OCI-LY7 (cell line): ENCODE data around the gene NFYB. TPM values are rescaled to one million over a fixed set of nuclear protein-coding genes. Genes with fewer than 3 reads are reported as not detected.

Experiments used
- BruUV-seq: library from RNA; stranded (reverse); fragments of 400-500 nt; replicated peaks from 2 replicates; lab custom pipeline; 2021; lab: Mats Ljungman, UMichigan
- CTCF ChIA-PET: fragments of 300-600 bp; sonication (Branson Sonifier 250); formaldehyde crosslinking; loops from one replicate; lab custom pipeline; 2022; ENCODE audit warnings: antibody characterized with exemption; ENCODE audit not compliant: unreplicated experiment; lab: Charles Lee
- POLR2A ChIA-PET: fragments of 300-600 bp; sonication (Branson Sonifier 250); formaldehyde crosslinking; loops from one replicate; lab custom pipeline; 2022; ENCODE audit warnings: antibody characterized with exemption; lab: Charles Lee
- DNase-seq: peaks from one replicate; pipeline ENCODE4 v3.0.0-alpha.2; 2015; ENCODE audit warnings: low spot score
- H2AFZ ChIP-seq: fragments of 200-600 bp; sonication (generic), shearing (Covaris generic); 2 replicates; pipeline ENCODE4 v1.6.1; 2014; ENCODE audit warnings: mild to moderate bottlenecking, antibody characterized with exemption, low read length, moderate library complexity
- H3K27ac ChIP-seq: fragments of 200-600 bp; sonication (generic); 2 replicates; pipeline ENCODE4 v1.5.1; 2014; ENCODE audit warnings: mixed run types, low read depth, mild to moderate bottlenecking, moderate library complexity, low read length, inconsistent platforms; ENCODE audit not compliant: poor library complexity, severe bottlenecking
- H3K36me3 ChIP-seq: fragments of 200-600 bp; sonication (generic); 2 replicates; pipeline ENCODE4 v1.6.1; 2014; ENCODE audit warnings: mild to moderate bottlenecking, antibody characterized with exemption, low read length, moderate library complexity, mixed read lengths; ENCODE audit not compliant: insufficient read depth
- H3K4me1 ChIP-seq: fragments of 200-600 bp; sonication (generic); 2 replicates; pipeline ENCODE4 v1.5.1; 2014; ENCODE audit warnings: mild to moderate bottlenecking, low read length; ENCODE audit not compliant: insufficient read depth, poor library complexity, severe bottlenecking
- H3K4me2 ChIP-seq: fragments of 200-600 bp; sonication (generic); 2 replicates; pipeline ENCODE4 v1.6.1; 2014; ENCODE audit warnings: mild to moderate bottlenecking, low read length
- H3K4me3 ChIP-seq: fragments of 200-600 bp; sonication (generic); 2 replicates; pipeline ENCODE4 v1.5.1; 2014; ENCODE audit warnings: mild to moderate bottlenecking, low read depth, low read length; ENCODE audit not compliant: poor library complexity, severe bottlenecking
- H3K79me2 ChIP-seq: fragments of 200-600 bp; sonication (generic); 2 replicates; pipeline ENCODE4 v1.6.1; 2016; ENCODE audit warnings: low read depth, mild to moderate bottlenecking, low read length, moderate library complexity, mixed read lengths; ENCODE audit not compliant: insufficient read depth
- H3K9me2 ChIP-seq: fragments of 200-600 bp; sonication (generic); 2 replicates; pipeline ENCODE4 v1.6.1; 2016; ENCODE audit warnings: mild to moderate bottlenecking, low read length, mixed read lengths; ENCODE audit not compliant: insufficient read depth
- H3K9me3 ChIP-seq: fragments of 200-600 bp; sonication (generic); 2 replicates; pipeline ENCODE4 v1.6.1; 2014; ENCODE audit warnings: mild to moderate bottlenecking, mixed run types, low read length, mixed read lengths
- H4K20me1 ChIP-seq: fragments of 200-600 bp; sonication (generic); 2 replicates; pipeline ENCODE4 v1.6.1; 2014; ENCODE audit warnings: mild to moderate bottlenecking, antibody characterized with exemption, low read length, moderate library complexity, mixed read lengths; ENCODE audit not compliant: insufficient read depth
- EZH2phosphoT487 ChIP-seq: fragments of 200-600 bp; sonication (generic); IDR thresholded peaks from 2 replicates; pipeline ENCODE4 v1.6.1; 2018; ENCODE audit warnings: low read depth, borderline replicate concordance, mild to moderate bottlenecking, mixed run types, antibody characterized with exemption, low read length, moderate library complexity, mixed read lengths
- intact Hi-C: fragments of 100-400 bp; cut with micrococcal nuclease; formaldehyde crosslinking; loops from one replicate; pipeline ENCODE4 v1.10.0; 2022; ENCODE audit not compliant: unreplicated experiment
- total RNA-seq, 2 experiments: library from RNA; depleted of rRNA in 1 of 2; stranded (reverse); fragments of >200 nt in 1 of 2; shearing (Covaris generic) in 1 of 2; gene quantifications; 2 replicates each; pipeline ENCODE4 v1.2.3, GENCODE V29; 2014 to 2022
- TF ChIP-seq, protein P1 (sequence below): fragments of 200-600 bp; sonication (generic); conservative IDR thresholded peaks from 2 replicates; pipeline ENCODE4 v1.5.1; 2014; ENCODE audit warnings: mild to moderate bottlenecking, antibody characterized with exemption, low read length, moderate library complexity, mixed read lengths

Gene NFYB
- total RNA-seq, 2 experiments from 2014 or later: 21.6 to 38.5 TPM

GRCh38 chr12:104109446-104110271, 28.4 kb downstream of the NFYB start:
- H3K36me3 ChIP-seq: peaks cover 4% of the 10 kb centered on the region; the same call in 1 of the 2 replicates
- no peaks in the 10 kb centered on the region for H4K20me1 ChIP-seq
- no peak overlapping the region for H3K4me3 ChIP-seq
- no peak for DNase-seq
- no peaks in the 10 kb centered on the region for H3K9me3 ChIP-seq
- TF ChIP-seq EZH2phosphoT487: no peak
- TF ChIP-seq, protein P1, sequence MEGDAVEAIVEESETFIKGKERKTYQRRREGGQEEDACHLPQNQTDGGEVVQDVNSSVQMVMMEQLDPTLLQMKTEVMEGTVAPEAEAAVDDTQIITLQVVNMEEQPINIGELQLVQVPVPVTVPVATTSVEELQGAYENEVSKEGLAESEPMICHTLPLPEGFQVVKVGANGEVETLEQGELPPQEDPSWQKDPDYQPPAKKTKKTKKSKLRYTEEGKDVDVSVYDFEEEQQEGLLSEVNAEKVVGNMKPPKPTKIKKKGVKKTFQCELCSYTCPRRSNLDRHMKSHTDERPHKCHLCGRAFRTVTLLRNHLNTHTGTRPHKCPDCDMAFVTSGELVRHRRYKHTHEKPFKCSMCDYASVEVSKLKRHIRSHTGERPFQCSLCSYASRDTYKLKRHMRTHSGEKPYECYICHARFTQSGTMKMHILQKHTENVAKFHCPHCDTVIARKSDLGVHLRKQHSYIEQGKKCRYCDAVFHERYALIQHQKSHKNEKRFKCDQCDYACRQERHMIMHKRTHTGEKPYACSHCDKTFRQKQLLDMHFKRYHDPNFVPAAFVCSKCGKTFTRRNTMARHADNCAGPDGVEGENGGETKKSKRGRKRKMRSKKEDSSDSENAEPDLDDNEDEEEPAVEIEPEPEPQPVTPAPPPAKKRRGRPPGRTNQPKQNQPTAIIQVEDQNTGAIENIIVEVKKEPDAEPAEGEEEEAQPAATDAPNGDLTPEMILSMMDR: peak; percentile 52; the same call in 1 of the 2 replicates
- intact Hi-C loops: loop anchor here (1.0 to 2.0 kb wide), 4 partner anchors 45 to 231 kb away; partner anchors contain the start of gene HCFC2
- no peak overlapping the region for H3K4me2 ChIP-seq
- no peak overlapping the region for H3K27ac ChIP-seq
- CTCF ChIA-PET: interaction anchor here (0.6 to 1.9 kb wide), 7 partner anchors 9 to 226 kb away, joined by 3 to 10 read pairs (median 3); partner anchors contain the start of gene HCFC2
- BruUV-seq: no TSS peak
- POLR2A ChIA-PET: interaction anchor here (0.8 to 1.8 kb wide), 9 partner anchors 10 to 144 kb away, joined by 3 to 6 read pairs (median 4); partner anchors contain the start of genes HCFC2 and TDG
- H3K9me2 ChIP-seq: no peaks in the 10 kb centered on the region
- no peak overlapping the region for H2AFZ ChIP-seq
- no peaks in the 10 kb centered on the region for H3K79me2 ChIP-seq
- H3K4me1 ChIP-seq: no peaks in the 10 kb centered on the region

DNA sequence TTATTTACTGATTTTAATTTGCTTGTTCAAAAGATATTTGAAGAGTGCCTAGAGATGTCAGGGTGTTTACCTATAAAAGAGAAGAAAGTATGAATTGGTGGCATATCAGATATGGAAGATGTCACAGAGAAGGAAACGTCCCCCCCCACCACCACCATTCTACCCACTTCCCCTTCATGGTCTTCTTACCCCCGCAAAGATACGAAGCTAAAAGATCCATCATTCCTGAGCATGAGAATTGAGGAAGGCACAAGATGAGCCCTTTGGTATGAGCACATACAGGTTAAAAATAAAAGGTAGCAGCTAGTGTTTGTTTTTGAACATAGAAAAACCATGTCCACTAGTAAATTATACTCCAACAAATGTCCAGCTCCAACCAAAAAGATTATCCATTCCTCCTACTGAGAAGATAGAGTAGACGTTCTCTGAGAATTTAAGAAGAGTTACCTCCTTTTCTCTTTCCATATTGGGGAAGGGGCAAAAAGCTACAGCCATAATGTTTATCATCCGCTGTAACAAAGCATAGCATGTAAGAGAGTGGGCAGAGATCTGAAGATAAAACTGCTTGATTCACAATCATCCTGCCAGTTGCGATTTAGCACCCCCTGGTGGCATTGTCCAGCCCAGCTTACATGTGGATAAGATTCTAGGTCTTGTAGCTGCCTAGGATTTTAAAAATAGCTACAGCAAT, 29.1 kb downstream of the NFYB start:
- Histone ChIP-seq H3K79me2 (no peaks in the 10 kb centered on the region), H3K4me1 (no peaks in the 10 kb centered on the region), H3K36me3 (no peaks in the 10 kb centered on the region), H2AFZ (no peak overlapping the region), H4K20me1 (no peaks in the 10 kb centered on the region), H3K9me2 (no peaks in the 10 kb centered on the region), H3K27ac (no peak overlapping the region), H3K9me3 (no peaks in the 10 kb centered on the region), H3K4me2 (no peak overlapping the region), H3K4me3 (no peak overlapping the region)
- TF ChIP-seq EZH2phosphoT487: no peak
- TF ChIP-seq, protein P1: peak; percentile 99
- ChIA-PET CTCF (interaction anchor here (0.6 to 1.9 kb wide), 8 partner anchors 10 to 226 kb away, joined by 3 to 10 read pairs (median 3); partner anchors contain the start of gene HCFC2), POLR2A (interaction anchor here (0.6 to 1.8 kb wide), 8 partner anchors 11 to 988 kb away, joined by 3 to 6 read pairs (median 4); partner anchors contain the start of genes HCFC2 and TDG)
- DNase-seq: peak; percentile 80
- intact Hi-C loops: loop anchor here (1.0 to 2.0 kb wide), 4 partner anchors 44 to 231 kb away; partner anchors contain the start of gene HCFC2
- no TSS peak for BruUV-seq
